Neural cell (in vitro differentiated cells): Measurements from ENCODE around the gene PLCB1.

Experiments used
- CTCF ChIP-seq: fragments of 450-650 bp; IDR thresholded peaks from 2 replicates; pipeline ENCODE4 v1.5.1; 2014; ENCODE audit warnings: antibody characterized with exemption, mild to moderate bottlenecking, moderate library complexity; ENCODE audit not compliant: poor library complexity, severe bottlenecking
- EZH2 ChIP-seq: fragments of 200-600, 300-800 bp; shearing (Covaris generic), sonication (generic); IDR thresholded peaks from 2 replicates; pipeline ENCODE4 v1.6.1; 2014; ENCODE audit warnings: antibody characterized with exemption, low read length, borderline replicate concordance, mild to moderate bottlenecking; ENCODE audit not compliant: insufficient read depth, poor library complexity, severe bottlenecking
- MXI1 ChIP-seq: fragments of 450-650 bp; conservative IDR thresholded peaks from 2 replicates; pipeline ENCODE4 v1.6.1; 2014; ENCODE audit warnings: antibody characterized with exemption, mild to moderate bottlenecking; ENCODE audit not compliant: poor library complexity, severe bottlenecking

DNA sequence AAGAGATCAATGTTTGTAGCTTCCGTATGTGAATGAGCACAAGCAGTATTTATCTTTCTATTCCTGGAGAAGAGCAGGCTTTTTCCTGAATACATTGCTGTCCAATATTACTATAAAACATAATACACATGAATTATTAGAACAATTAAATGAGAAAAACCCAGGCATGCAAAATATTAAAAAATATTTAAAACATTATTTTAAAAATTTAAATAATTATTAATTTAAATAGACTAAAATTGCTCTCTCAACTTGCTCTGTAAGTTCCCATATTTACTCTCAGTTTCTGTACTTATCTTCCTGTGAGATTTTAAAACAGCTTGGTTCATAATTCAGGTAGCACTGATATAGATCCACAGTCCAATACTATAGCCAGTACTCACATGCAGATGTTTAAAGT lies 97.0 kb downstream of the PLCB1 start:
- TF ChIP-seq MXI1 (no peak), EZH2 (no peak), CTCF (no peak)
